Measurements from ENCODE around the gene SLC30A3. TPM values are rescaled to one million over a fixed set of nuclear protein-coding genes. Genes with fewer than 3 reads are reported as not detected.

Gene SLC30A3
- total and polyA plus RNA-seq, 2 of the 13 experiments (the other 11 are each of a cell fraction or from before 2014, with no cell fraction given), result 0.38 to 0.79 TPM

DNA sequence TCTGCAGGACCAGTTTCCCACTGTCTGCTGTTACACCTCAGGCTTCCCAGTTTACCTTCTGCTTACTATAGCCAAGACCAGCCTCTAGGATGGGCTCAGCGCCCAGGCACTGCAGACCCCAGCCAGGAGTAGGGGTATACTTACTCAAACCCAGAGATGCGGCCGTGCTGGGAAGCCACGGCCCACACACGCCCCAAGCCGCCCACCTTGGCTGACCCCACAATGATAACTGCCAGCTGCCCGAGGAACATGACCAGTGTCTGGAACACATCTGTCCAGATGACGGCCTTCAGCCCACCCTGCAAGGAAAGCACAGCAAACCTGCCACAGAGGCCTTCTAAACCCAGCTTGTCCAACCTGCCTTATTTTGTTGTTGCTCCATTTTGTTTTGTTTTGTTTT is 57.6 kb downstream of the SLC30A3 start:
- no TSS peak for BruUV-seq (replicated peaks)
- Histone ChIP-seq H2AFZ (ENCODE audit: low read length) (no peak overlapping the region), H3K27ac (ENCODE audit: extremely low read length, insufficient read depth, low read length) (no peak overlapping the region), H3K9ac (ENCODE audit: insufficient read depth, low read depth, low read length) (no peak overlapping the region), H3K27me3 (ENCODE audit: control insufficient read depth in 1 of 2, insufficient read depth in 2 of 2, low read length in 2 of 2) (no peaks in the 10 kb centered on the region), H3K9me3 (ENCODE audit: low read length) (no peaks in the 10 kb centered on the region), H4K20me1 (ENCODE audit: insufficient read depth, low read length) (no peaks in the 10 kb centered on the region), H3K4me2 (ENCODE audit: low read depth, low read length) (no peak overlapping the region), H3K4me3 (replicated peaks in 1 of 3; ENCODE audit: insufficient read depth in 1 of 3, low read depth in 2 of 3, low read length in 3 of 3) (no peak overlapping the region), H3K36me3 (replicated peaks in 1 of 2; ENCODE audit: control insufficient read depth in 1 of 2, insufficient read depth in 2 of 2, low read length in 2 of 2) (peaks cover 61 to 89% of the 10 kb centered on the region in 2 experiments), H3K4me1 (ENCODE audit: insufficient read depth, low read length) (peaks cover 39% of the 10 kb centered on the region), H3K79me2 (ENCODE audit: insufficient read depth, low read length) (peaks cover 24% of the 10 kb centered on the region)
- ATAC-seq (no peak), FAIRE-seq (no peak), DNase-seq (ENCODE audit: low spot score) (no peak)
- in situ Hi-C loops (cut with HindIII; ENCODE audit: extremely low pct_ligation_motif_present, low pct_unique_long_range_greater_than_20kb) (no loop called here), intact Hi-C loops (cut with micrococcal nuclease; ENCODE audit: unreplicated experiment) (no loop called here)
- TF ChIP-seq, protein P1, sequence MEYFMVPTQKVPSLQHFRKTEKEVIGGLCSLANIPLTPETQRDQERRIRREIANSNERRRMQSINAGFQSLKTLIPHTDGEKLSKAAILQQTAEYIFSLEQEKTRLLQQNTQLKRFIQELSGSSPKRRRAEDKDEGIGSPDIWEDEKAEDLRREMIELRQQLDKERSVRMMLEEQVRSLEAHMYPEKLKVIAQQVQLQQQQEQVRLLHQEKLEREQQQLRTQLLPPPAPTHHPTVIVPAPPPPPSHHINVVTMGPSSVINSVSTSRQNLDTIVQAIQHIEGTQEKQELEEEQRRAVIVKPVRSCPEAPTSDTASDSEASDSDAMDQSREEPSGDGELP (IDR thresholded peaks at IDR 0.05; ENCODE audit: borderline replicate concordance, low read depth), result no peak
- TF ChIP-seq RBFOX2 (IDR thresholded peaks at IDR 0.05; ENCODE audit: low read depth, low read length) (0 out of 2 replicates have a peak, but pooled peaks have one; percentile 19), AGO2 (optimal IDR thresholded peaks at IDR 0.05; ENCODE audit: low read depth, low read length) (peak; percentile 42)
- WGBS (ENCODE audit: low lambda C conversion rate), result 96% methylated on average over 8 of the region's 8 CpGs
- ChIA-PET POLR2A (no interaction called here), CTCF (ENCODE audit: low intra/inter-chr PET ratio, low total read pairs) (no interaction called here)

DNA sequence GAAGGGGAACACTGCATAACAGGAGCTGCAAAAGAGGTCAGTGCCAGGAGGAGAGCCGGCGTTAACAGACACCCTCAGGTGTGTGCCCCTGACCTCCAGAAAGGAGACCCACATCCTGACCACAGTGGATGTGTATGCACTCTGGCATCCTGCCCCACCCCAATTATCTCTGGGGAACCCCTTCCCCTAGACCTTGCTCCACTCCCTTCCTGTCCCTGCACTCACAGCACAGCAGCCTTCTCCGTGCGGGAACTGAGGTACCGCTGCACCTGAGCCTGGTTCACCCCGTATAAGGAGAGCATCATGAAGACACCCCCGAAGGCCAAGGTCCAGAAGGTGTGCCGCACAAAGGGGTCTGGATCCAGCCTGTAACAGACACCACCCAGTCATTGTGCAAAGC is 58.3 kb downstream of the SLC30A3 start:
- no peak for DNase-seq (ENCODE audit: low spot score)
- Histone ChIP-seq H3K4me3 (replicated peaks in 1 of 3; ENCODE audit: insufficient read depth in 1 of 3, low read depth in 2 of 3, low read length in 3 of 3) (no peak overlapping the region), H4K20me1 (ENCODE audit: insufficient read depth, low read length) (no peaks in the 10 kb centered on the region), H2AFZ (ENCODE audit: low read length) (no peak overlapping the region), H3K9ac (ENCODE audit: insufficient read depth, low read depth, low read length) (no peak overlapping the region), H3K27ac (ENCODE audit: extremely low read length, insufficient read depth, low read length) (no peak overlapping the region), H3K36me3 (replicated peaks in 1 of 2; ENCODE audit: control insufficient read depth in 1 of 2, insufficient read depth in 2 of 2, low read length in 2 of 2) (peaks cover 63 to 93% of the 10 kb centered on the region in 2 experiments), H3K4me2 (ENCODE audit: low read depth, low read length) (no peak overlapping the region), H3K27me3 (ENCODE audit: control insufficient read depth in 1 of 2, insufficient read depth in 2 of 2, low read length in 2 of 2) (no peaks in the 10 kb centered on the region), H3K79me2 (ENCODE audit: insufficient read depth, low read length) (peaks cover 18% of the 10 kb centered on the region), H3K9me3 (ENCODE audit: low read length) (no peaks in the 10 kb centered on the region), H3K4me1 (ENCODE audit: insufficient read depth, low read length) (peaks cover 33% of the 10 kb centered on the region)
- intact Hi-C loops (cut with micrococcal nuclease; ENCODE audit: unreplicated experiment), result no loop called here
- no peak for FAIRE-seq
- ATAC-seq, result no peak
- CTCF ChIA-PET (ENCODE audit: low intra/inter-chr PET ratio, low total read pairs), result no interaction called here
- no TSS peak for BruUV-seq (replicated peaks)
- 97% methylated on average over 8 of the region's 8 CpGs for WGBS (ENCODE audit: low lambda C conversion rate)
- in situ Hi-C loops (cut with HindIII; ENCODE audit: extremely low pct_ligation_motif_present, low pct_unique_long_range_greater_than_20kb), result no loop called here
- POLR2A ChIA-PET, result no interaction called here
- TF ChIP-seq MEF2D (CRISPR knock-in tag; IDR thresholded peaks at IDR 0.05) (no peak), POLR2G (IDR thresholded peaks at IDR 0.05; ENCODE audit: low read depth, low read length) (0 out of 2 replicates have a peak, but pooled peaks have one; percentile 2)
